GM23248 (cell line): Measurements from ENCODE around the gene IRS1.

ENCODE experiments used
- EZH2 ChIP-seq: fragments of 200-600 bp; sonication (generic); IDR thresholded peaks from 2 replicates; pipeline ENCODE4 v1.6.1; 2018; ENCODE audit warnings: antibody characterized with exemption, mild to moderate bottlenecking; ENCODE audit not compliant: insufficient read depth, poor library complexity, severe bottlenecking
- EZH2phosphoT487 ChIP-seq: fragments of 200-600 bp; sonication (generic); IDR thresholded peaks from 2 replicates; pipeline ENCODE4 v1.6.1; 2018; ENCODE audit warnings: antibody characterized with exemption, moderate library complexity, mild to moderate bottlenecking, low read depth; ENCODE audit not compliant: insufficient read depth

DNA sequence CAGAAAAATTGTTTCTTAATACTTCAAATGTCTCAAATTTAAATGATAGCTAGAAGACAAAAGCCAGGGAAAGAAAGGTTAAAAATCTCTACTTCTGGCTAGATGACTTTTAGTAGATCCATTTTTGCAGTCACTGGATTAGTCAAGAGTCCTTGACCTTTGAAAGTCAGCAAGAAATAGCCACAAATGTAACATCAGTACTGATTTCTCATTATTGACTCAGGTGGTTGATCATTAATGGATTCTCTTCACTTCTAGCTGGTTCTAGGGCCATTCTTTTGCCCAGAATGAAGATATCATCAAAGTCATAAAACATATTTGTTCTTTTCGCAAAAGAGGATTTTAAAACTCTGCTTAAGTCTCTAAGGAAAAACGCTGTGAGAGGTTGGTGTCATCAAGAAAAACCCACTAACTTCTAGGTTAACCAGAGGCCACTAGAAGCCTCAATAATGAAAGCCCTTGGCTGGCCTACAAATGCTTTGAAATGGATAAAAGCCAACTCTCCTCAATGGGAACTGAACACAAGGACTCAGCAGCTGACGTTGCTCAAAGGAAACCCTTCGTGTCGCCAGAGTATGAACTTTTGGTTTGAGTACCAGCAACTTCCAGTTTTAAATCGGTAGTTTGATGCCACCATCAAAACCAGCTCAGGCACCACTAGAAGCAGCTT, 66.3 kb downstream of the IRS1 start:
- TF ChIP-seq EZH2phosphoT487, result no peak
- TF ChIP-seq EZH2, result no peak
